HG02981 (cell line): ENCODE data around the gene KLHL29.

Experiments
- ATAC-seq: cut with Tn5 transposase; IDR thresholded peaks from one replicate; pipeline ENCODE4 v1.9.1; 2021; ENCODE audit warnings: mild to moderate bottlenecking, moderate library complexity; ENCODE audit not compliant: unreplicated experiment

Gene KLHL29

GRCh38 chr2:23526835-23527790 lies 142.1 kb downstream of the KLHL29 start:
- no peak for ATAC-seq

- ATAC-seq, result no peak
Observed at GRCh38 chr2:23528171-23528570, 143.2 kb downstream of the KLHL29 start.

- no peak for ATAC-seq
Observed at GRCh38 chr2:23528690-23529089, 143.7 kb downstream of the KLHL29 start.

- no peak for ATAC-seq
Observed at GRCh38 chr2:23529659-23530058, 144.7 kb downstream of the KLHL29 start.

- no peak for ATAC-seq
Observed at GRCh38 chr2:23530206-23530908, 145.4 kb downstream of the KLHL29 start.

GRCh38 chr2:23530909-23531276 lies 145.9 kb downstream of the KLHL29 start:
- no peak for ATAC-seq

- no peak for ATAC-seq
Observed at GRCh38 chr2:23531280-23531679, 146.3 kb downstream of the KLHL29 start.

GRCh38 chr2:23531881-23532280 lies 146.9 kb downstream of the KLHL29 start:
- no peak for ATAC-seq

- ATAC-seq, result peak; percentile 63
Observed at GRCh38 chr2:23532391-23533337, 147.7 kb downstream of the KLHL29 start.

GRCh38 chr2:23533338-23533695 lies 148.3 kb downstream of the KLHL29 start:
- ATAC-seq, result no peak

GRCh38 chr2:23534771-23535170 lies 149.8 kb downstream of the KLHL29 start:
- no peak for ATAC-seq

GRCh38 chr2:23536326-23536725 lies 151.3 kb downstream of the KLHL29 start:
- no peak for ATAC-seq

- no peak for ATAC-seq
Observed at GRCh38 chr2:23537991-23538390, 153.0 kb downstream of the KLHL29 start.

GRCh38 chr2:23538566-23538965 lies 153.6 kb downstream of the KLHL29 start:
- no peak for ATAC-seq

- no peak for ATAC-seq
Observed at GRCh38 chr2:23540804-23541360, 155.9 kb downstream of the KLHL29 start.

- no peak for ATAC-seq
Observed at GRCh38 chr2:23541503-23542229, 156.7 kb downstream of the KLHL29 start.

GRCh38 chr2:23542230-23542789 lies 157.3 kb downstream of the KLHL29 start:
- no peak for ATAC-seq

GRCh38 chr2:23543302-23543701 lies 158.3 kb downstream of the KLHL29 start:
- no peak for ATAC-seq

- ATAC-seq, result no peak
Observed at GRCh38 chr2:23543728-23544127, 158.7 kb downstream of the KLHL29 start.
